ENCODE results near the gene C1QTNF12. TPM values are rescaled to one million over a fixed set of nuclear protein-coding genes. Genes with fewer than 3 reads are reported as not detected.

C1QTNF12 gene
- total RNA-seq, 2 donors from 2014 or later, result not detected

DNA sequence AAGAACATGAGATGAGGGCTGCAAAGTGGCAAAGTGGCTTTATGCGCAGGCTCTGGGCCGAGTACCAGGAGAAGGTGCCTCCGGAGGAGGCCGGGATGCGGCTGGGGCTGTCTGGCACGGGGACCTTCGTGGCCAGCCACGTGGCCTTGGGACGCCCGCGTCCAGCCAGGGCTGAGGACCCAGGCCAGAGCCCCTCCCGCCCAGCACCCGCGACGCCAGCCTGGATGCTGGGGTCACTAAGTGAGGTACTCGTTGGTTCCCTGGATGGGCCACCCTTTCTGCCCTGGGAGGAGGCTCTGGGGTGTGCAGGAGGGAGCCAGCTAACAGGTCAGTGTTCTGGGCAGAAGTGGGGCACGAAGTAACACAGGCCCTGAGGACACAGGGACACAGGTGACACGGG is 46.3 kb upstream of the C1QTNF12 start:
- no peaks in the 10 kb centered on the region for H3K9me3 ChIP-seq
- H3K4me1 ChIP-seq, result peaks cover 0 to 15% of the 10 kb centered on the region in 2 donors
- TF ChIP-seq, protein P1, sequence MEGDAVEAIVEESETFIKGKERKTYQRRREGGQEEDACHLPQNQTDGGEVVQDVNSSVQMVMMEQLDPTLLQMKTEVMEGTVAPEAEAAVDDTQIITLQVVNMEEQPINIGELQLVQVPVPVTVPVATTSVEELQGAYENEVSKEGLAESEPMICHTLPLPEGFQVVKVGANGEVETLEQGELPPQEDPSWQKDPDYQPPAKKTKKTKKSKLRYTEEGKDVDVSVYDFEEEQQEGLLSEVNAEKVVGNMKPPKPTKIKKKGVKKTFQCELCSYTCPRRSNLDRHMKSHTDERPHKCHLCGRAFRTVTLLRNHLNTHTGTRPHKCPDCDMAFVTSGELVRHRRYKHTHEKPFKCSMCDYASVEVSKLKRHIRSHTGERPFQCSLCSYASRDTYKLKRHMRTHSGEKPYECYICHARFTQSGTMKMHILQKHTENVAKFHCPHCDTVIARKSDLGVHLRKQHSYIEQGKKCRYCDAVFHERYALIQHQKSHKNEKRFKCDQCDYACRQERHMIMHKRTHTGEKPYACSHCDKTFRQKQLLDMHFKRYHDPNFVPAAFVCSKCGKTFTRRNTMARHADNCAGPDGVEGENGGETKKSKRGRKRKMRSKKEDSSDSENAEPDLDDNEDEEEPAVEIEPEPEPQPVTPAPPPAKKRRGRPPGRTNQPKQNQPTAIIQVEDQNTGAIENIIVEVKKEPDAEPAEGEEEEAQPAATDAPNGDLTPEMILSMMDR (IDR thresholded peaks at IDR 0.05), result no peak
- DNase-seq (ENCODE audit: low spot score), result no peak
- H3K27me3 ChIP-seq, result no peaks in the 10 kb centered on the region
- H3K4me3 ChIP-seq, result no peak overlapping the region
- H3K27ac ChIP-seq, result no peak overlapping the region
- H3K36me3 ChIP-seq, result peaks cover 6% of the 10 kb centered on the region

- H3K36me3 ChIP-seq, result peaks cover 6% of the 10 kb centered on the region
- H3K27ac ChIP-seq, result no peak overlapping the region
- peaks cover 0 to 15% of the 10 kb centered on the region in 2 donors for H3K4me1 ChIP-seq
- DNase-seq (ENCODE audit: low spot score), result no peak
- TF ChIP-seq, protein P1 (IDR thresholded peaks at IDR 0.05), result no peak
- H3K9me3 ChIP-seq, result no peaks in the 10 kb centered on the region
- H3K4me3 ChIP-seq, result no peak overlapping the region
- H3K27me3 ChIP-seq, result no peaks in the 10 kb centered on the region
Measured at GRCh38 chr1:1292442-1292779, 45.9 kb upstream of the C1QTNF12 start.

- Histone ChIP-seq H3K36me3 (peaks cover 6% of the 10 kb centered on the region), H3K27me3 (no peaks in the 10 kb centered on the region), H3K27ac (no peak overlapping the region), H3K4me3 (no peak overlapping the region), H3K4me1 (peaks cover 0 to 15% of the 10 kb centered on the region in 2 donors), H3K9me3 (no peaks in the 10 kb centered on the region)
- TF ChIP-seq, protein P1 (IDR thresholded peaks at IDR 0.05), result peak; percentile 33 to 78
- no peak for DNase-seq (ENCODE audit: low spot score)
Measured at GRCh38 chr1:1291548-1292441, 45.3 kb upstream of the C1QTNF12 start.

- Histone ChIP-seq H3K9me3 (no peaks in the 10 kb centered on the region), H3K4me3 (no peak overlapping the region), H3K36me3 (peaks cover 2% of the 10 kb centered on the region), H3K27me3 (peaks cover 0 to 6% of the 10 kb centered on the region in 2 donors), H3K27ac (no peak overlapping the region), H3K4me1 (peaks cover 0 to 15% of the 10 kb centered on the region in 2 donors)
- TF ChIP-seq, protein P1 (IDR thresholded peaks at IDR 0.05), result no peak
- DNase-seq (ENCODE audit: low spot score), result no peak
Measured at GRCh38 chr1:1291023-1291528, 44.6 kb upstream of the C1QTNF12 start.

DNA sequence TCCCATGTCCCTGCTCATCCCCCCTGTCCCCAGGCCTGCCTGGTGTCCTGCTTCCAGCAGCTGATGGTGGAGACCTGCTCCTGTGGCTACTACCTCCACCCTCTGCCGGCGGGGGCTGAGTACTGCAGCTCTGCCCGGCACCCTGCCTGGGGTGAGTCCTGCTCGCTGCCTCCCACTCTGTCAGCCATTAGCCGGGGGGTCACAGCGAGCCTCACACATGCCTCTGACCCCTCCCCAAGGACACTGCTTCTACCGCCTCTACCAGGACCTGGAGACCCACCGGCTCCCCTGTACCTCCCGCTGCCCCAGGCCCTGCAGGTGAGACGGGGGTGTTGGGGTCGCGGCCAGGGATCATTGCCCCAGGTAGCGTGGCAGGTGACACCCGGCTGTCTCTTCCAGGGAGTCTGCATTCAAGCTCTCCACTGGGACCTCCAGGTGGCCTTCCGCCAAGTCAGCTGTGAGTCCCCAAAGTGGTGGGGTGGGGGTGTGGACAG is 43.8 kb upstream of the C1QTNF12 start:
- H3K36me3 ChIP-seq, result no peaks in the 10 kb centered on the region
- TF ChIP-seq, protein P1 (IDR thresholded peaks at IDR 0.05), result peak; percentile 32 to 73
- H3K4me3 ChIP-seq, result no peak overlapping the region
- no peak overlapping the region for H3K27ac ChIP-seq
- peaks cover 0 to 8% of the 10 kb centered on the region in 2 donors for H3K27me3 ChIP-seq
- H3K4me1 ChIP-seq, result peaks cover 0 to 15% of the 10 kb centered on the region in 2 donors
- no peaks in the 10 kb centered on the region for H3K9me3 ChIP-seq
- DNase-seq (ENCODE audit: low spot score), result no peak
